ENCODE results near the gene RANBP17.

DNA sequence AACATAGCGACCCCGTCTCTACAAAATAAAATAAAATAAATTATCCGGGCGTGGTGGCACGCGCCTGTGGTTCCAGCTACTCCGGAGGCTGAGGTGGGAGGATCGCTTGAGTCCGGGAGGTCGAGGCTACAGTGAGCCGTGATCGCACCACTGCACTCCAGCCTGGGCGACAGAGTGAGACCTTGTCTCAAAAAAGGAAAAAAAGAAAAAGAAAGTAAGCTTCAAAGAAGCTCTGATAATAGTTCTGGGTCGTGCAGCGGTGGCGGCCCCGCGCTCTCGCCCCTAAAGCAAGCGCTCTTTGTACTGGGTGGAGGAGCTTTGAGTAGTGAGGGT lies 454.1 kb downstream of the RANBP17 start:
- TF ChIP-seq, protein P1, sequence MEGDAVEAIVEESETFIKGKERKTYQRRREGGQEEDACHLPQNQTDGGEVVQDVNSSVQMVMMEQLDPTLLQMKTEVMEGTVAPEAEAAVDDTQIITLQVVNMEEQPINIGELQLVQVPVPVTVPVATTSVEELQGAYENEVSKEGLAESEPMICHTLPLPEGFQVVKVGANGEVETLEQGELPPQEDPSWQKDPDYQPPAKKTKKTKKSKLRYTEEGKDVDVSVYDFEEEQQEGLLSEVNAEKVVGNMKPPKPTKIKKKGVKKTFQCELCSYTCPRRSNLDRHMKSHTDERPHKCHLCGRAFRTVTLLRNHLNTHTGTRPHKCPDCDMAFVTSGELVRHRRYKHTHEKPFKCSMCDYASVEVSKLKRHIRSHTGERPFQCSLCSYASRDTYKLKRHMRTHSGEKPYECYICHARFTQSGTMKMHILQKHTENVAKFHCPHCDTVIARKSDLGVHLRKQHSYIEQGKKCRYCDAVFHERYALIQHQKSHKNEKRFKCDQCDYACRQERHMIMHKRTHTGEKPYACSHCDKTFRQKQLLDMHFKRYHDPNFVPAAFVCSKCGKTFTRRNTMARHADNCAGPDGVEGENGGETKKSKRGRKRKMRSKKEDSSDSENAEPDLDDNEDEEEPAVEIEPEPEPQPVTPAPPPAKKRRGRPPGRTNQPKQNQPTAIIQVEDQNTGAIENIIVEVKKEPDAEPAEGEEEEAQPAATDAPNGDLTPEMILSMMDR (IDR thresholded peaks at IDR 0.05) = no peak
- no peak for TF ChIP-seq POLR2A (IDR thresholded peaks at IDR 0.05)
